ENCODE measurements around the gene EHD1. TPM values are rescaled to one million over a fixed set of nuclear protein-coding genes. Genes with fewer than 3 reads are reported as not detected.

The EHD1 gene
- total RNA-seq, 4 donors from 2014 or later = 66.4 to 226 (median 94.8) TPM

DNA sequence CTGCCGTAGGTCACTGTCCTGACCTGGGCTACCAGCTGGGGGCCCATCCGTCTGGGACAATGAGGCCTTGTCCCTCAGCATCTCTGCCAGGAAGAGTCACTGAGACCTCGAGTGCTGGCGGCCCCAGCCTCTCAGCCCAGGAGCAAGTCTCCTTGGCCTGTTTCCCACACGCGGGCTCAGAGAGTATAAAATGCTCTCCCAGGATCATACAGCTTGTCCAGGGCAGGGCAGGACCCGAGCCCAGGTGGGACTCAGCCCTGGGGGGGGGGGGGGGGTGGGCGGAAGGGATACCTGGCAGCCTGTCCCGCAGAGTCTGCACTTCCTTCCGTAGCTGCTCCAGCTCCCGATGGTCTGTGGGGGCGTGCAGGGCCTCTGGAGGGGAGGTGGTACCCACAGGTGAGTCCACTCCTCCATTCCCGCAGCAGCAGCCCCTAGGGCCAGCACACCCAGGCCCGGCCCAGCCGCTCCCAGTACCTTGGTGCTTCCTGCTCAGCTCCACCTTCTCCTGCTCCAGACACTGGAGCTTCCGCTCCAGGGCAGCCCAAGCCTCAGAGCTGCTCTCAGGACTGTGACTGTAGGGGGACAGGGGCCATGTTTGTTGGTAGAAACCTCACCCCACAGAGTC lies 41.9 kb downstream of the EHD1 start:
- ATAC-seq (ENCODE audit: low FRiP score) (no peak), DNase-seq (ENCODE audit: low spot score) (no peak)
- TF ChIP-seq, protein P1, sequence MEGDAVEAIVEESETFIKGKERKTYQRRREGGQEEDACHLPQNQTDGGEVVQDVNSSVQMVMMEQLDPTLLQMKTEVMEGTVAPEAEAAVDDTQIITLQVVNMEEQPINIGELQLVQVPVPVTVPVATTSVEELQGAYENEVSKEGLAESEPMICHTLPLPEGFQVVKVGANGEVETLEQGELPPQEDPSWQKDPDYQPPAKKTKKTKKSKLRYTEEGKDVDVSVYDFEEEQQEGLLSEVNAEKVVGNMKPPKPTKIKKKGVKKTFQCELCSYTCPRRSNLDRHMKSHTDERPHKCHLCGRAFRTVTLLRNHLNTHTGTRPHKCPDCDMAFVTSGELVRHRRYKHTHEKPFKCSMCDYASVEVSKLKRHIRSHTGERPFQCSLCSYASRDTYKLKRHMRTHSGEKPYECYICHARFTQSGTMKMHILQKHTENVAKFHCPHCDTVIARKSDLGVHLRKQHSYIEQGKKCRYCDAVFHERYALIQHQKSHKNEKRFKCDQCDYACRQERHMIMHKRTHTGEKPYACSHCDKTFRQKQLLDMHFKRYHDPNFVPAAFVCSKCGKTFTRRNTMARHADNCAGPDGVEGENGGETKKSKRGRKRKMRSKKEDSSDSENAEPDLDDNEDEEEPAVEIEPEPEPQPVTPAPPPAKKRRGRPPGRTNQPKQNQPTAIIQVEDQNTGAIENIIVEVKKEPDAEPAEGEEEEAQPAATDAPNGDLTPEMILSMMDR (IDR thresholded peaks at IDR 0.05) = no peak

DNA sequence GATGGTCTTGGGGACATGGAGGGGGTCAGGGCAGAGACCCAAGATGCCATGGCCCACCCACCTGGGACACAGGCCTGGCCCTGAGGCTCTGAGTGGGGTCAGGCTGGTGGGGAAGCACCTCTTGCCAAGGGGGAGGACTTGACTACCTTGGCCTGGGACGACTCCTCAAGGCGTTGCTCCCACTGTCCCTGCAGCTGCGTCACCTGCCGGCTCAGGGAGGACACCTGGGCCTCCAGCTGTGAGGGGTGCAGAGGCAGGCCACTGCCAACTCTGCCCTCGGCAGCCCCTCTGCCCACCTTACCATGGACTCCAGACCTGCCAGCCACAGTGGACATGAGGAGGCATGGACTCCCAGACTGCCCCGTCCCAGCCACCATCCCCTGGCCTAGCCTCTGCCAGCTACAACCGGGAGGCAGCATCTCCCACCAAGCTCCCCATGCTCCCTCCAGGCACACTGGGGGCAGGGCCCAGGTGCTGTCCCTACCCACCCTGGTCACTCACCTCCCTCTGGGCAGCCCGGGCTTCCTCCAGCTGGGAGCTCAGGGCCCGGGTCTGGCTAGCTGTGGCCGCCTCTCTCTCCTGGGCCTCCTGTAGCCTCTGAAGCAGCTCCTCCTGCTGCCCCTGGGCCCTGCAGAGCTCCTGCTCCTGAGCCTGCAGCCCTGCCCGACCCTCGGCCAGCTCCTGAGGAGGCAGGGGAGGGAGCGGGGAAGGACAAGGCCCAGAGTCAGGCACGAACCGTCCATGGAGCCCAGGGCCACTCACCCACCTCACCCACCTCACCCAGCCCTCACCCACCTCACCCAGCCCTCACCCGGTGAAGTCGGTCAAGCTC lies 42.6 kb downstream of the EHD1 start:
- TF ChIP-seq, protein P1 (IDR thresholded peaks at IDR 0.05) = no peak
- DNase-seq (ENCODE audit: low spot score) = no peak
- ATAC-seq (ENCODE audit: low FRiP score) = peak; percentile 6

- no peak for DNase-seq (ENCODE audit: low spot score)
- peak; percentile 77 for ATAC-seq (ENCODE audit: low FRiP score)
- TF ChIP-seq, protein P1 (IDR thresholded peaks at IDR 0.05) = no peak
Measured at GRCh38 chr11:64834723-64835615, 43.5 kb downstream of the EHD1 start.

GRCh38 chr11:64834031-64834722 lies 44.2 kb downstream of the EHD1 start:
- DNase-seq (ENCODE audit: low spot score) = no peak
- ATAC-seq (ENCODE audit: low FRiP score) = no peak
- TF ChIP-seq, protein P1 (IDR thresholded peaks at IDR 0.05) = no peak

DNA sequence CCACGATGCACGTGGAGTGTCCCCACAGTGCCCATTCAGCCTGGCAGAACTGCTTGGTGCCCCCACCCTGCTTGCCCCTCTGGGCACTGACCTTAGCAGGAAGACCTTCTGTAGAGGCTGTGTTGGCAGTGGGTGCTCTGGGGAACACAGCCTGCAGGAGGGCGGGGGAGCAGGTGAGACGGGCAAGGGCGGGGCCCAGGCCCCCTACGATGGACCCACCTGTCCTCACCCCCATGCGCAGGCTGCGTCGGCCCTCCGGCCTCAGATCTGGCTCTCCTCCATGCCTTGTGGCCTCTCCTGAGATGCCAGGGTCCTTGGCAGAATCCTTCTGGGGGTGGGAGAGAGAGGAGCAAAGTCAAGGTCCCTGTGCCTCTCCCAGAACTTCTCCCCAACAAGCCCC lies 44.9 kb downstream of the EHD1 start:
- DNase-seq (ENCODE audit: low spot score) (no peak), ATAC-seq (ENCODE audit: low FRiP score) (no peak)
- TF ChIP-seq, protein P1 (IDR thresholded peaks at IDR 0.05) = no peak

DNA sequence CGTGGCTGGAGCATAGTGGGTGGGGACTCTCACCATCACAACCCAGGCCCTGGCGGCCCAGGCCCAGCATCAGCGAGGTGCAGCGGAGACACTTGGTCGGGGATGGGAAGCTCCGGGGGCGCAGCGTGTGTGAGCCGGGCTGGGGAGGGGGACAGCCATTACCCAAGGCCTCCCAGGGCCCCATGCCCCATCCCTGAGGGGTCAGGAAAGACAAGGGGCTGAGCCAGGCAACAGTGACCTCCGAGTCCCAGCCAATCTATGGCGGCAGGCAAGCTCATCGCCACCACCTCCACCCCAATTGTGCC lies 45.3 kb downstream of the EHD1 start:
- ATAC-seq (ENCODE audit: low FRiP score) (no peak), DNase-seq (ENCODE audit: low spot score) (no peak)
- TF ChIP-seq, protein P1 (IDR thresholded peaks at IDR 0.05) = no peak

All from omental fat pad (tissue), 4 donors.